NCI-H2029 (cell line): ENCODE data around the gene HNRNPA2B1.

ENCODE experiments used
- DNase-seq: peaks from one replicate; lab custom pipeline; 2025; lab: John Stamatoyannopoulos, UW

Gene HNRNPA2B1

GRCh38 chr7:26200444-26201246, at the start of gene HNRNPA2B1:
TSS of gene HNRNPA2B1 (minus strand) at chr7:26200746. CDS start at chr7:26200577, 169 bp downstream.
- DNase-seq, result peak; percentile 98

DNA sequence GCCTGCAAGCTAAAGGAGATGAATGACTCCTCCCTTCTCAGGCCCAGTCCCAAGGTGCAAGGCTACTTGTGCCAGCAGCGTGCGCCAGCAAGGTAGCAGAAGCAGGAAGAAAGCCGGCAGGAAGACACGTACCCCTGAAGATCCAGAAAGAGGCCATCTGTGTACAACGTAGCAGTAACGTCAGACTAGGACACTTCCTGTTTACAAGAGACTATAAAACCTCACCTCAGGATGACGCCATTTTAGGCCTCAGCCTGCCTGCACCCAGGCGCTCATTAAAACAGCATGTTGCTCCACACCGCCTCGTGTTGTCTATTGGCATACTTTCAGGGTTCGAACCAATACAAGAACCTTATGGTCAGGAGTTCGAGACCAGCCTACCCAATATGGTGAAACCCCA, 49.7 kb upstream of the HNRNPA2B1 start:
- DNase-seq, result no peak

GRCh38 chr7:26245150-26245549, 44.6 kb upstream of the HNRNPA2B1 start:
- no peak for DNase-seq

- DNase-seq, result no peak
Measured at GRCh38 chr7:26238032-26238431, 37.5 kb upstream of the HNRNPA2B1 start.

DNA sequence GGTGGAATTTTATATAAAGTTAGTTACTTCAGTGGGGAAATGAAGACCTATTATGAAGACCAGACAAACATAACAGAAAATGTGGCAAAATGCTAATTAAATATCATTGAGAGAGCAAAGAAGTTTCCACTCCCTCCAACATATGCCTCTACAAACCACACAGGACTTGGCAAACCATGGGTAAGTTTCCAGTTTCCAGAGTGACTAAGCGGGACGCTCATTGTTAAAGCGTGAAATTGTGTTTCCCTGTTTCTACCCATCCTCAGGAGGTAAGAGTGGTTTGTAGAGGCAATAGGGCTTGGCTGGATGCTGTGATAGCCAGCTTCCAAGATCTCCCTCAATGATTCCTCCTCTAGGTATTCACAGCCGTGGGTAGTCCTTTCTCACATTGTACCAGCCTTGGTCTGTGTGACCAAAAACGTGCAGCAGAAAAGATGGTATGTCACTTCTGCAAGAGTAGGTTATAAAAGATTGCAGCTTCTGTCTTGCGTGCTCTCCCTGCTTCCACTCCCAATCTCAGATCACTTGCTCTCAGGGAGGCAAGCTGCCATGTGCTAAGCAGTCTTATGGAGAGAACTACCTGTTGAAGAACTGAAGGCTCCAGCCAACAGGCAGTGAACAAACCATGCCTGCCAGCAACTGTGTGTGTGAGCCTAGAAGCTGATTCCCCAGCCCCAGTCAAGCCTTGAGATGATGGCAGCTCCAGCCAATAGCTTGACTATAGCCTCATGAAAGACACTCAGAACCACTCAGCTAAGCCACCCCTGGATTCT, 36.7 kb upstream of the HNRNPA2B1 start:
- DNase-seq, result no peak

DNA sequence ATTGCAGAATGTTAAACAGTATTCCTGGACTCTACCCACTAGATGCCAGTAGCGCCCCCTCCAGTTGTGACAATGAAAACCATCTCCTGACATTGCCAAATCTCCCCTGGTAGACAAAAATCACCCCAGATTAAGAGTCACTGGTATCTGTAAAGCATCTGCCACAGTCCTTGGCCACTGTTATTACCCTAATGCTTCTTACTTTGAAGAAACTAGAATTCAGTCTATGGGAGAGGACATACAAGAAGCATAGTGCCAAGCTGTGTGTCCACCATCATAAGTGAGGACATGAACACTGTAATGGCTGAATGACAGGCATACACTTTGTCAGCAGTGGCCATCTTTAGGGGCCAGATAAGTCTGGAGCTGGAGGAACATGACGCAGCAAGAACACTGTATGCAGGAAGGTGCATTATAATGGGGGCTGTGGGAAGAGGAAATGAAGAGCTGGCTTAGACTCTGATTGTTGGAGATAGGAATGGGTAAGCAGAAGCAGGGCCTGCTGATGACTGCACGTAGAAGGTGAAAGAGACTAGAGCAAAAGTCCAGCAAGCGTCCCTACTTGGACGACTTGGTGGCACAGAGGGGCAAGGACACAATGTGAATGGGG, 33.5 kb upstream of the HNRNPA2B1 start:
- no peak for DNase-seq

DNA sequence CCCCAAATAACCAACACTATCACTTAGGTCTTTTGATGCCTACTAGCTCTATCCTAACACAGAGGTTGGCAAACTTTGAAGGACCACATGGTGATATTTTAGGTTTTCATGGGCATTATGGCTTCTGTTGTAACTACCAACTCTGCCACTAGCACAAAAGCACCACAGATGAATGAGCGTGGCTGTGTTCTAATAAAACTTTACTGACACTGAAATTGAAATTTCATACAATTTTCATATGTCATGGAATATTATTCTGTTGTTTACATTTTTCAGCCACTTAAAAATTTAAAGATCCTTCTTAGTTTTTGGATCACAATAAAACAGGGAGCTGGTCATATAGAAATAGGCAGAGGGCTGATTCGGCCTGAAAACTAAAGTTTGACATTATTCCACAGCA, 27.4 kb upstream of the HNRNPA2B1 start:
- no peak for DNase-seq

DNA sequence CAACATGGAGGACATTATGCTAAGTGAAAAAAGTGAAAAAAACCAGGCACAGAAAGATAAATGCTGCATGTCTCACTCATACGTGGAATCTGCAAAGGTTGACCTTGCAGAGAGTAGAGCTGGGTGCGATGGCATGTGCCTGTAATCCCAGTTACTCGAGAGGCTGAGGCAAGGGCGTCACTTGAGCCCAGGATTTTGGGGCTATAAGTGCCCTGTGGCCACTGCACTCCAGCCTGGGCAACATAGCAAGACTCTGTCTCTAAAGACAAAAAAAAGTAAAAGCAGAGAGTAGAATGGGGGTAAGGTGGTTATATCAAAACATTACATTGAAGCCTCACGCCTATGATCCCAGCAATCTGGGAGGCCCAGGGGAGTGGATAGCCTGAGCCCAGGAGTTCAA, 23.8 kb upstream of the HNRNPA2B1 start:
- DNase-seq, result no peak

DNA sequence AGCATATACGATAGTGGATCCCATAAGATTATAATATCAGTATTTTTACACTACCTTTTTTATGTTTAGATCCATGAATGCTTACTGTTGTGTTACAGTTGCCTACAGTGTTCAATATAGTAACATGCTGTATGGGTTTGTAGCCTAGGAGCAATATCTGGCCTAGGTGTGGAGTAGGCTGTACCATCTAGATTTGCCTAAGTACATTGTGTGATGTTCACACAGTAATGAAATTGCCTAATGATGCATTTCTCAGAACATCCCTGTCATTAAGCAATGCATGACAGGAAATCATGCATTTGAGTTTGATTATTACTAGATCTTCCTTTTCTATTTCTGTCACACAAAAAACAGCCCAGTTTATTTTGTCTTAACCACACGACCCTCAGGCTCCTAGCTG, 15.5 kb upstream of the HNRNPA2B1 start:
- DNase-seq, result no peak

DNA sequence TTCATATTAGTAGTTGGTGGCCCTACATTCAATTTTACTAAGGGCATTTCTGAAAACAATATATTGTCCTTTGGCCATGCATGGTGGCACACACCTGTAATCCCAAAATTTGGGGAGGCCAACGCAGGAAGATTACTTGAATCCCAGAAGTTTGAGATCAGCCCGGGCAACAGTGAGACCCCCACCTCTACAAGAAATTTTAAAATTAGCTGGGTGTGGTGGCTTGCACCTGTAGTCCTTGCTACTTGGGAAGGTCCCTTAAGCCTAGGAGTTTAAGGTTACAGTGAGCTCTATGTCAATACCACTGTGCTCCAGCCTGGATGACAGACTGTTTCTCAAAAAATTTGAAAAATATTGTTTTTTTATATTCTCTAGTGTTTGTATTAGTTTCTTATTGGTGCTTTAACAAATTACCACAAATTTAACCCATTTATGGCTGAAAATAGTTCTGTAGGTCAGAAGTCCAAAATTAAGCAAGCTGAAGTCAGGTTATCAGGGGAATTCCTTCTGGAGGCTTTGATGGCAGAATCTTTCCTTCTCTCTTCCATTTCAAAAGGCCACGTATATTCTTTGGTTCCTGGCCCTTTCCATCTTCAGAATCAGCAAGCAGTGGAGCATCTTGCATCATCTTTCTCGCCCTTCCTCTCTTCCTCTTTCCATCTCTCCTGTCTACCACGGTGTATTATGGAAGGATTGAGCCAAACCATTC, 13.4 kb upstream of the HNRNPA2B1 start:
- no peak for DNase-seq

DNA sequence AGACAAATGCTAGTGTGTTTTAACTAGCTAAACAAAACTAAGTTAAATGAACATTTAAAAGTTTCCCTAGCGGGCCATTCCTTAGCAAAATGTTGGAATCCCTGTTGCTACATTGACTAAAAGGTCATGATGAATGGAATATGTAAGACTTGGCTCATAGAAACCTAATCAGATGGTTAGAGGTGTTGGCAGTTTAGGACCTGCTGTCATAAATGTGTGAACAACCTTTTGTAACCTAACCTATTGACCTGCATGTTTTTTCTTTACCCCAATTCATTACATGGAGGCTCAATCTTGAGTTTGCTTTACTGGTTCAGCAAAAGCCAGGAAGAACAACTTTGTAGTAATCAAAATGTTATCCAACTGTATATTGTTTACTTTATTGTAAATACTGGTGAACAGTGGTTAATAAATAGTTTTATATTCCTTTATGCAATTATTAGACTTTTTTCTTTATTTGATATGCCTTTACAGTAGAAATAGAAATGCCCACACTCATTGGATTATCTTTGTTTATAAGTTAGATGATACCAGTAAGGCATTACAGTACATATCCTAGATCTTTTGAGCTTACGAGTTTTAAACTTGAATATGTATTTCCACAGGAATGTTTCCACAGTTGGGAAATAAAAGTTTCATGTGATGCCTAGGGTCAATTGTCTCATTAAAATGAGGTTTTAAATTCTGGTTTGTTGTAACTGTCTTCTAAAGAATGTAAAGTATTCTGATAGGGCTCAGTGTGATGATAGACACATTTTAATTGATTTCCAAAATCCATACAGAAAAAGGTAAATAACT, 12.6 kb upstream of the HNRNPA2B1 start:
- no peak for DNase-seq

DNA sequence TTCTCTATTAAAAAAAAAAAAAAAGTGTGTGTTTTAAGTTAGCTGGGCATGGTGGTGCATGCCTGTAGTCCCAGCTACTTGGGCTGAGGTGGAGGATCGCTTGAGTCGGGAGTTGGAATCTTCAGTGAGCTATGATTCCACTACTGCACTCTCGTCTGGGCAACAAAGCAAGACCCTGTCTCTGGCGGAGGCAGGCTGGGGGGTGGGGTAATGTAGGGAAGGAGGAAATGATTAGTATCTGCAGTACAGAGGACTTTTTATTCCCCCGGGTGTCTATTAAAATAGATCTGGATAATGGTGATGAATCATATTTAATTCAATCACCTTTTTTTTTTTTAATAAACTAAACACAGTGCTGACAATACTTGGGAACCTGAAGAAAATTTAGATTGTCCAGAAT, 7.5 kb upstream of the HNRNPA2B1 start:
- DNase-seq, result no peak

- DNase-seq, result no peak
Measured at GRCh38 chr7:26203016-26203415, 2.5 kb upstream of the HNRNPA2B1 start.

DNA sequence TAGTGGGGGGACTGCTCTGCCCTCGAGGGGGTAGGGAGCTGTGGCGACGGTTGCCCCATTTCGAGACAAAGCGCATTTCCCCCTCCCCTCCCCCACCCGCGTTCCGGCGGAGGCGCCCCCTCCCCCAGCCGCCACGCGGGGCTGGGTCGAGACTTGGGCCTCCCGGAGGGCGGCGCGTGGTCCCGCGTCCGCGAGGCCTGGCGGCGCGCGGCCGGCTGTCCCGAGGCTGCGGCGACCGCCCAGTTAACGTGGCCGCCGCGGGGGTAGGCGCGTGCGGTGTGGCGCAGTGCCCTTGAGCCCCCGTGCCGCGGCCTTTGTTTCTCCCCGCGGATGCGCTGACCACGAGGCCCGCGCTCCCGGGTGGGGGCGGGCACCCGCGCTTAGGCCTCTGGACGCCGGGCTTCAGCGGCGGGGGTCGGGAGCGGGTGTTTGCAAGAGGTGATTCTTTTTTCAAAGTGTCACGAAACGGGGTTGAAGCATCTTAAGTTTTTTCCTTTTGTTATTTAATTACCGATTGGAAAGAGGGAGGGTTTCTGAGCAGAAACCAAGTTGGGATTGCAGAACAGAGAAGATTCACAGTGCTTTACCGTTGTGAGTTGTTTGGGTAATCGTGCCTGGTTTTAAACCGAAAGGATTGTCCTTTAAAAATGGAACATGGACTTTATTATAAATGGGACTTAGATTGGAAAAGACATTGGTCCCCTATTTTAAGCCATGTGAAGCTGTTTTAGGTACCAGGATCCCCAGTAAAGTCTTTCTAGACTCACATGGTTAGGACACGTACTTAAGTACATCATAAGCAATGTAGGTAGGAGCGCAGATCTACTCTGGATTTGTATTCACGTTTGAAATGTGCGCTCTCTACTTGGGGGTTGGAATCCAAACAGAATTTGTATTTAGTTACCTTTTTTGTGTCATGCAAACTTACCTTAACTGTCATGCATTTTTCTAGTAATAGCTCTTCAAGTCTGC, 1.8 kb upstream of the HNRNPA2B1 start:
- no peak for DNase-seq

DNA sequence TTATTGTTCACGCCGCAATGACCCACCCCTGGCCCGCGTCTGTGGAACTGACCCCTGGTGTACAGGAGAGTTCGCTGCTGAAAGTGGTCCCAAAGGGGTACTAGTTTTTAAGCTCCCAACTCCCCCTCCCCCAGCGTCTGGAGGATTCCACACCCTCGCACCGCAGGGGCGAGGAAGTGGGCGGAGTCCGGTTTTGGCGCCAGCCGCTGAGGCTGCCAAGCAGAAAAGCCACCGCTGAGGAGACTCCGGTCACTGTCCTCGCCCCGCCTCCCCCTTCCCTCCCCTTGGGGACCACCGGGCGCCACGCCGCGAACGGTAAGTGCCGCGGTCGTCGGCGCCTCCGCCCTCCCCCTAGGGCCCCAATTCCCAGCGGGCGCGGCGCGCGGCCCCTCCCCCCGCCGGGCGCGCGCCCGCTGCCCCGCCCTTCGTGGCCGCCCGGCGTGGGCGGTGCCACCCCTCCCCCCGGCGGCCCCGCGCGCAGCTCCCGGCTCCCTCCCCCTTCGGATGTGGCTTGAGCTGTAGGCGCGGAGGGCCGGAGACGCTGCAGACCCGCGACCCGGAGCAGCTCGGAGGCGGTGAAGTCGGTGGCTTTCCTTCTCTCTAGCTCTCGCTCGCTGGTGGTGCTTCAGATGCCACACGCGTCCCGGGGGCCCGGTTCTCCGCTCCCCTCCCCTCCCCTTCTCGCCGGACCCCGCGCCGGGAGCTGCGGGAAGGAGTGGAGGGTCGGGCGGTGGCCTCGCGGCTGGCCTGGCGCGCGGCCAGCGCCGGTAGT, 887 bp upstream of the HNRNPA2B1 start, which contains the start of gene CBX3:
CBX3 (plus strand) TSS at position 499 of the 772 bp plus-strand sequence. CDS start 1,254 bp downstream, outside the sequence.
- DNase-seq, result peak; percentile 92

GRCh38 chr7:26200038-26200443, 505 bp downstream of the HNRNPA2B1 start:
- peak; percentile 35 for DNase-seq

DNA sequence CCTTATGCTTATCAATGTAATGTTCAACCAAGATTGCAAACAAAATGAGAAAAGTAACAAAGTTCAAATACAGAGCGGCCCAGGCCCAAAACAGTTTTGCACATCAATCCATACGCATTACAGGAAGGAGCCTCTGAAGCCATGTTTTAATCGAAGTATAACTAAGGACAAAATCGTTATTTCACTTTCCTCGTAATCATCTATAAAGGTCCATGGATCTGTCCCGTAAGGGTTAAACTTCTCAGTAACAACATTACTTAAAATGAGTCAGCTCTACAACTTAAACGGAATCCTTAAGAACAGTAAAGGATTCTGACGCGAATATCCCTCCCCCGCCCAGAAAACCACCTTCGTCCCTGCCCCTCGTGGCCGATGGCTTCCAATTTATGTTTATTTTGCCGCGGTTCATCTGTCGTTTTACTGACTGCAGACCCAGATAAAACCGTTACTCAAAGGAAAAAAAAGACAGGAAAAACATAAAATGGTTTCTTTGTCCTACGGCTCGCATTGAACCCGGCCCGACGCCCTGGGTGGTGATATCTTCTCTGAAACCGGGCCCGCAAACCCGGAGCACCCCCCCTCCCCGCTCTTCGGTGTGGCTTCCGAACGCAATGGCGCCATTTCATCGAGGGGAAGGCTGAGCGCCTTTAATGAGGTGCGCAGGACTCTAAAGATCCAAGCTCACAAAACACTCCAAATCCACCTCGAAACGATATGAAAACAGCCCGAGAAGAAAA, 1.1 kb downstream of the HNRNPA2B1 start:
- DNase-seq, result peak; percentile 57

- DNase-seq, result no peak
Measured at GRCh38 chr7:26198781-26199169, 1.8 kb downstream of the HNRNPA2B1 start.
